ENCODE measurements around the gene KIF5B. TPM values are rescaled to one million over a fixed set of nuclear protein-coding genes. Genes with fewer than 3 reads are reported as not detected.
"Not testable (repeated sequence)": the region's sequence is repeated elsewhere in the genome, so short reads cannot be mapped to it uniquely, and the experiment has no call there.

Gene KIF5B
- total and polyA plus RNA-seq, 4 donors: 12.2 to 42.0 (median 22.9) TPM

DNA sequence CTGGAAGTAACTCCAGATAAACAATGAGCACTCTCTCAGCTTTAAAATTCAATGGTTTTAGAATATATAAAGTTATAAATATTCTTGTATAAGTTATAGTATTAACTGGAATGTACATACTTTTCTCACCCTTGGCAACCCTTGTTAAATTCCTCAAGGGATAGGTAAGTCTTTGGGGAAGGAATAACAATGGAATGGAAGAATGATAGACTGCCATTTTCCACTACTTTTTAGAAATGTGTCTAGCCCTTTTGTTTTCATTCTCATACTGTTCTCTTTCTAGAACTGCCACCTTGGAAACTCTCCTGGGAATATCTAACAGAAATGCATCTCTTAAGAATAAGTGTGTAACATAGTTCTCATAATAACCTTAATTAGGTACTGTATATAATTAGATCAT lies 8.3 kb downstream of the KIF5B start:
- no peak for DNase-seq (ENCODE audit: low spot score)
- H3K9ac ChIP-seq (ENCODE audit: low read depth in 1 of 2, low read length in 2 of 2): no peak overlapping the region
- H3K27me3 ChIP-seq (ENCODE audit: control insufficient read depth in 4 of 4, insufficient read depth in 4 of 4, low read length in 3 of 4): no peaks in the 10 kb centered on the region
- H3K27ac ChIP-seq (ENCODE audit: low read depth in 1 of 2, low read length in 2 of 2): no peak overlapping the region
- no peaks in the 10 kb centered on the region for H3K9me3 ChIP-seq (ENCODE audit: control insufficient read depth in 4 of 4, low read length in 3 of 4)
- H3K36me3 ChIP-seq (ENCODE audit: control insufficient read depth in 4 of 4, insufficient read depth in 3 of 4, low read depth in 1 of 4, low read length in 3 of 4): peaks cover 0 to 12% (median 8%) of the 10 kb centered on the region in 4 donors
- no peak overlapping the region for H3K4me3 ChIP-seq (ENCODE audit: low read depth in 1 of 3, low read length in 3 of 3)
- peaks cover 3 to 17% (median 6%) of the 10 kb centered on the region in 4 donors for H3K4me1 ChIP-seq (ENCODE audit: control insufficient read depth in 4 of 4, insufficient read depth in 4 of 4, low read length in 3 of 4)
- TF ChIP-seq TAF1 (conservative IDR thresholded peaks at IDR 0.05) (no peak), EGR1 (IDR thresholded peaks at IDR 0.05; ENCODE audit: low read depth in 2 of 2) (no peak), JUND (IDR thresholded peaks at IDR 0.05) (no peak), FOXA2 (IDR thresholded peaks at IDR 0.05) (no peak)

DNA sequence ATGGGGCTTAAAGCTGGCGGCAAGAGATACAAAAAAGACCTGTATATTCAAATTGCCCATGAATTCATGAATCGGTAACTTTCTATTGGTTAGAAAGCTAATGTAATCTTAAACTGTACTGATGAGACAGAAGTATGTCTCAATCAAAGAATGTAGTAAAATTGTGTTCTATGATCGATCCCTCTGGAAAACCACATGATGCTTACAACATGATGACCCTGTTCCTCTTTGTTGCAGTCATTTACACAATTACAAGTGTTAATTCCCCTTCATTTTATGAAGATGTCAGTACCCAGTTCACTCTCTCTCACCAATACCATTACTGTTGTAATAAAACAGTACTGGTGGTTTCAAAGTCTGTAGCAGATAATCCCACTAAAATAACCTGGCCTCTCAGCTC lies 10.1 kb downstream of the KIF5B start:
- Histone ChIP-seq H3K9me3 (ENCODE audit: control insufficient read depth in 4 of 4, low read length in 3 of 4) (no peaks in the 10 kb centered on the region), H3K9ac (ENCODE audit: low read depth in 1 of 2, low read length in 2 of 2) (no peak overlapping the region), H3K4me3 (ENCODE audit: low read depth in 1 of 3, low read length in 3 of 3) (no peak overlapping the region), H3K27me3 (ENCODE audit: control insufficient read depth in 4 of 4, insufficient read depth in 4 of 4, low read length in 3 of 4) (no peaks in the 10 kb centered on the region), H3K27ac (ENCODE audit: low read depth in 1 of 2, low read length in 2 of 2) (no peak overlapping the region), H3K4me1 (ENCODE audit: control insufficient read depth in 4 of 4, insufficient read depth in 4 of 4, low read length in 3 of 4) (peaks cover 0 to 8% (median 5%) of the 10 kb centered on the region in 4 donors), H3K36me3 (ENCODE audit: control insufficient read depth in 4 of 4, insufficient read depth in 3 of 4, low read depth in 1 of 4, low read length in 3 of 4) (peaks cover 0 to 12% (median 8%) of the 10 kb centered on the region in 4 donors)
- 95% methylated on average over 3 of the region's 3 CpGs for WGBS
- no peak for DNase-seq (ENCODE audit: low spot score)
- TF ChIP-seq GABPA (IDR thresholded peaks at IDR 0.05 in 1 of 2, conservative IDR thresholded peaks at IDR 0.05 in 1 of 2) (no peak), SP1 (IDR thresholded peaks at IDR 0.05) (no peak), YY1 (IDR thresholded peaks at IDR 0.05) (no peak), JUND (IDR thresholded peaks at IDR 0.05) (no peak), RAD21 (IDR thresholded peaks at IDR 0.05) (no peak), HNF4A (conservative IDR thresholded peaks at IDR 0.05) (no peak), FOXA1 (IDR thresholded peaks at IDR 0.05) (no peak)
- TF ChIP-seq, protein P1, sequence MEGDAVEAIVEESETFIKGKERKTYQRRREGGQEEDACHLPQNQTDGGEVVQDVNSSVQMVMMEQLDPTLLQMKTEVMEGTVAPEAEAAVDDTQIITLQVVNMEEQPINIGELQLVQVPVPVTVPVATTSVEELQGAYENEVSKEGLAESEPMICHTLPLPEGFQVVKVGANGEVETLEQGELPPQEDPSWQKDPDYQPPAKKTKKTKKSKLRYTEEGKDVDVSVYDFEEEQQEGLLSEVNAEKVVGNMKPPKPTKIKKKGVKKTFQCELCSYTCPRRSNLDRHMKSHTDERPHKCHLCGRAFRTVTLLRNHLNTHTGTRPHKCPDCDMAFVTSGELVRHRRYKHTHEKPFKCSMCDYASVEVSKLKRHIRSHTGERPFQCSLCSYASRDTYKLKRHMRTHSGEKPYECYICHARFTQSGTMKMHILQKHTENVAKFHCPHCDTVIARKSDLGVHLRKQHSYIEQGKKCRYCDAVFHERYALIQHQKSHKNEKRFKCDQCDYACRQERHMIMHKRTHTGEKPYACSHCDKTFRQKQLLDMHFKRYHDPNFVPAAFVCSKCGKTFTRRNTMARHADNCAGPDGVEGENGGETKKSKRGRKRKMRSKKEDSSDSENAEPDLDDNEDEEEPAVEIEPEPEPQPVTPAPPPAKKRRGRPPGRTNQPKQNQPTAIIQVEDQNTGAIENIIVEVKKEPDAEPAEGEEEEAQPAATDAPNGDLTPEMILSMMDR (IDR thresholded peaks at IDR 0.05; ENCODE audit: low read depth, low read length, missing input control): no peak
- TF ChIP-seq, protein P2, sequence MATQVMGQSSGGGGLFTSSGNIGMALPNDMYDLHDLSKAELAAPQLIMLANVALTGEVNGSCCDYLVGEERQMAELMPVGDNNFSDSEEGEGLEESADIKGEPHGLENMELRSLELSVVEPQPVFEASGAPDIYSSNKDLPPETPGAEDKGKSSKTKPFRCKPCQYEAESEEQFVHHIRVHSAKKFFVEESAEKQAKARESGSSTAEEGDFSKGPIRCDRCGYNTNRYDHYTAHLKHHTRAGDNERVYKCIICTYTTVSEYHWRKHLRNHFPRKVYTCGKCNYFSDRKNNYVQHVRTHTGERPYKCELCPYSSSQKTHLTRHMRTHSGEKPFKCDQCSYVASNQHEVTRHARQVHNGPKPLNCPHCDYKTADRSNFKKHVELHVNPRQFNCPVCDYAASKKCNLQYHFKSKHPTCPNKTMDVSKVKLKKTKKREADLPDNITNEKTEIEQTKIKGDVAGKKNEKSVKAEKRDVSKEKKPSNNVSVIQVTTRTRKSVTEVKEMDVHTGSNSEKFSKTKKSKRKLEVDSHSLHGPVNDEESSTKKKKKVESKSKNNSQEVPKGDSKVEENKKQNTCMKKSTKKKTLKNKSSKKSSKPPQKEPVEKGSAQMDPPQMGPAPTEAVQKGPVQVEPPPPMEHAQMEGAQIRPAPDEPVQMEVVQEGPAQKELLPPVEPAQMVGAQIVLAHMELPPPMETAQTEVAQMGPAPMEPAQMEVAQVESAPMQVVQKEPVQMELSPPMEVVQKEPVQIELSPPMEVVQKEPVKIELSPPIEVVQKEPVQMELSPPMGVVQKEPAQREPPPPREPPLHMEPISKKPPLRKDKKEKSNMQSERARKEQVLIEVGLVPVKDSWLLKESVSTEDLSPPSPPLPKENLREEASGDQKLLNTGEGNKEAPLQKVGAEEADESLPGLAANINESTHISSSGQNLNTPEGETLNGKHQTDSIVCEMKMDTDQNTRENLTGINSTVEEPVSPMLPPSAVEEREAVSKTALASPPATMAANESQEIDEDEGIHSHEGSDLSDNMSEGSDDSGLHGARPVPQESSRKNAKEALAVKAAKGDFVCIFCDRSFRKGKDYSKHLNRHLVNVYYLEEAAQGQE (IDR thresholded peaks at IDR 0.05): no peak

DNA sequence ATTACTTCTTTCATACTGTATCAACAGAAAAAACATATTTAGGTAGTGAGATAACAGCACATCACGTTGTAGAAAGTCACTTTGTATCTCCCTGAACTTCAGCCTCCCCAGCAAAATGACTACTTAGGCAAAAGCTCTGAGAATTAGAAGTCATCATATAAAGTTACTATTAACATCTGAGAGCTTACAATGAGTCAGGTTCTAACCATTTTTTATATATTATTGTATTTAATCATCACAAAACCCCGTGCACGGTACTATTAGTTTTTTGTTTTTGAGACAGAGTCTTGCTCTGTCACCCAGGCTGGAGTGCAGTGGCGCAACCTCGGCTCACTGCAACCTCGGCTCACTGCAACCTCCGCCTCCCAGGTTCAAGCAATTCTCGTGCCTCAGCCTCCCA lies 13.5 kb downstream of the KIF5B start:
- not testable (repeated sequence) for H3K27me3 ChIP-seq (ENCODE audit: control insufficient read depth in 4 of 4, insufficient read depth in 4 of 4, low read length in 3 of 4); H3K27ac ChIP-seq (ENCODE audit: low read depth in 1 of 2, low read length in 2 of 2); DNase-seq (ENCODE audit: low spot score); H3K4me3 ChIP-seq (ENCODE audit: low read depth in 1 of 3, low read length in 3 of 3); H3K9me3 ChIP-seq (ENCODE audit: control insufficient read depth in 4 of 4, low read length in 3 of 4); H3K4me1 ChIP-seq (ENCODE audit: control insufficient read depth in 4 of 4, insufficient read depth in 4 of 4, low read length in 3 of 4); H3K9ac ChIP-seq (ENCODE audit: low read depth in 1 of 2, low read length in 2 of 2)
- WGBS: 83% methylated on average over 8 of the region's 8 CpGs
- peaks cover 0 to 17% (median 11%) of the 10 kb centered on the region in 4 donors for H3K36me3 ChIP-seq (ENCODE audit: control insufficient read depth in 4 of 4, insufficient read depth in 3 of 4, low read depth in 1 of 4, low read length in 3 of 4)

Data from liver (tissue), 9 donors.